ENCODE results near the gene TUBB3. TPM values are rescaled to one million over a fixed set of nuclear protein-coding genes. Genes with fewer than 3 reads are reported as not detected.

TUBB3 gene
- total RNA-seq, 1 donor from 2014 or later = 3.9 TPM

Other genes starting within 250 kb of the TUBB3 start
- gene CDK10, start 236.7 kb upstream of the TUBB3 start, total RNA-seq = 91.5 and 96.3 TPM in 2 replicates
- 6.0 and 6.7 TPM in 2 replicates for gene SPATA2L, start 221.6 kb upstream of the TUBB3 start, total RNA-seq
- 11.9 and 13.0 TPM in 2 replicates for gene VPS9D1, start 202.4 kb upstream of the TUBB3 start, total RNA-seq
- 75.6 and 79.0 TPM in 2 replicates for gene ZNF276, start 201.8 kb upstream of the TUBB3 start, total RNA-seq
- gene FANCA, start 106.7 kb upstream of the TUBB3 start, total RNA-seq = 156 and 173 TPM in 2 replicates
- 1.2 and 1.3 TPM in 2 replicates for gene SPIRE2, start 94.9 kb upstream of the TUBB3 start, total RNA-seq
- 208 and 234 TPM in 2 replicates for gene TCF25, start 49.8 kb upstream of the TUBB3 start, total RNA-seq
- 9.1 and 11.2 TPM in 2 replicates for gene MC1R, start 4.5 kb upstream of the TUBB3 start, total RNA-seq
- 22.9 and 24.7 TPM in 2 replicates for gene DEF8, start 25.4 kb downstream of the TUBB3 start, total RNA-seq
- 0.09 and 0.14 TPM in 2 replicates for gene DBNDD1, start 96.1 kb downstream of the TUBB3 start, total RNA-seq
- not detected in 2 replicates for gene PRDM7, start 154.0 kb downstream of the TUBB3 start, total RNA-seq

Data from T-helper 2 cell treated with Interferon-gamma antibody and Interleukin-4, amounts not matched to agents 100 ng/mL and 5 ng/mL, for 36 hours (primary cell).